Stimulated activated CD4-positive, alpha-beta T cell treated with anti-CD3 and anti-CD28 coated beads, Interleukin-12 subunit alpha, Interleukin-12 subunit beta, amount 100 ng/mL, for 48 hours (primary cell): ENCODE measurements around the gene SLC25A51.
"Not testable (repeated sequence)": the region's sequence is repeated elsewhere in the genome, so short reads cannot be mapped to it uniquely, and the experiment has no call there.

Experiments used
- DNase-seq, 3 donors: peaks; one replicate each; pipeline ENCODE4 v3.0.0-alpha.2; 2020; ENCODE audit warnings: low read depth in 2 of 3, low spot score in 1 of 3

Gene SLC25A51

DNA sequence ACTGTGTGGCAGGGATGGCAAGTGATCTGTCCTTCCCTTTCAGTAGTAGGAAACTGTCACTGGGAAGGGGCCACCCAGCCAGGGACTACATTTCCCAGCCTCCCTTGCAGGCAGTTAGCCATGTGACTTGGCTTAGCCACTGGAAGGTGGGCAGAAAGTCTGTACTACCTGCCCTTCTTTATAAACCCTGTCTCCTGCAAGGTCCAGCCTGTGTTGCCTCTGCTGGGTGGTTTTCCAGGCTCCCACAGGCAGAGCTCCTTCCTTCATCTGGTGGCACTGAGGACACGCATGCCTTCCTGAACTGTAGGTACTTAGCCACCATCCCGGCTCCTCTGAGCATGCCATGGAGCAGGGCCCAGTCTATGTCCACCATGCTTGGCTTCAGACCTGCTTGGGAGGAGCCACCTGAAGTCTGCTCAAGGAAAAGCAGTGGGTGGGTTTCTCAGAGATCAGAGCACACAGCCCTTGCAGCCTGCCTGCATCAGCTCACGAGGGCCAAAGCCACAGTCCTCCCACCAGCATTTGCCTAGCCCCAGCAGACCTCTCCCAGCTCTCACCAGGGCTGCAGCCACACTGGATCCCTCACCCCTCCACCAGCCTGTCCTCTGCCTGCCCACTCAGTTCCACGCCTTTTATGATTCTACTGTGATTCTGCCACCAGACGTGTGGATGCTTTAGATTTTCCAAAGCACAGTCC is 16.7 kb upstream of the SLC25A51 start:
- no peak for DNase-seq

DNA sequence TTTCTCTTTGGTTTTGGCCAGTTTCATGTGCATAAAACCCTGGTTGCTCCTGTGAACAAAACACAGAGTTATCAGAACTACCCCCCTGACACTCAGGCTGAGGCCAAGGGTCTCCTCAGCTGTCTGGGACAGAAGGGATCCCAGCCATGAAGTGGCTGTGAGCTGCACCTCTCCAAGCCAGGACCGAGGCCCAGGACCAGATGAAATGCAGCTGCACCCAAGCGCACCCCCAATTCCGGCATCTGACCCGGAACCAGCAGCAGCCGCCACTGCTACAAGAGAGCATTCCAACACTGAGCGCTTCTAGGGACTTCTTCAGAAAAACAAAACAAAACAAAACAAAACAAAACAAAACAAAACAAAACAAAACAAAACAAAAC is 16.0 kb upstream of the SLC25A51 start:
- DNase-seq = no peak

DNA sequence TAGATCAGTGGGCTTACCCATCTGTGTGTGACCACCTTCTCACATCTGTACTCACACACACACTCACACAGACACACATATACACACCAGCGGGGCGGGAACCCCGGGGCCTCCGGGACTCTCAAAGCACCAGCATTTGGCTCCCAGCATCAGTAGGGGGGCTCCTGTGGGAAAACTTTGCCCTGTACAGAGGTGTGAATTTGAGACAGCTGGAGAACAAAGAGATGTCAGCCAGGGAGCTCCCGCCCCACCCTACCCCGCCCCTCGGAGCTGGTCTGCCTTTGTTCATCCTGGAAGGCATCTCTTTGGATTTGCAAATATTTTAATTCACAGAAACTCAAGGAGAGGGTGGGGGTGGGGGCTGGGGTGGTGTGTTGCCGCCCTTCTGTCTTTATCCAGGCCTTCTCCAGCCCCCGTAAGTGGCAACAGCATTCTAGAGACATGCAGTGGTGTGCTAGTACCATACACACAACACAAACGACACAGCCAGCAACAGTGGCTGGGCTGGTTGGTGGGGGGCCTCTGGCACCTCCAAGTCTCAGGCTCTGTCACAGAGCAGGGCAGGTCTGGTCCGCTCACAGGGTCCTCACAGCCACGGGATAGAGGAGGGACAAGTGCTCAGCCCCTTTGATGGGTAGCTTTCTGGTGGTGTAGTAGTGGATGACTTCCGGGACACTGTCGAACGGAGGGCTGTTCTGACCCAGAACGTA is 15.5 kb upstream of the SLC25A51 start:
- no peak for DNase-seq

DNA sequence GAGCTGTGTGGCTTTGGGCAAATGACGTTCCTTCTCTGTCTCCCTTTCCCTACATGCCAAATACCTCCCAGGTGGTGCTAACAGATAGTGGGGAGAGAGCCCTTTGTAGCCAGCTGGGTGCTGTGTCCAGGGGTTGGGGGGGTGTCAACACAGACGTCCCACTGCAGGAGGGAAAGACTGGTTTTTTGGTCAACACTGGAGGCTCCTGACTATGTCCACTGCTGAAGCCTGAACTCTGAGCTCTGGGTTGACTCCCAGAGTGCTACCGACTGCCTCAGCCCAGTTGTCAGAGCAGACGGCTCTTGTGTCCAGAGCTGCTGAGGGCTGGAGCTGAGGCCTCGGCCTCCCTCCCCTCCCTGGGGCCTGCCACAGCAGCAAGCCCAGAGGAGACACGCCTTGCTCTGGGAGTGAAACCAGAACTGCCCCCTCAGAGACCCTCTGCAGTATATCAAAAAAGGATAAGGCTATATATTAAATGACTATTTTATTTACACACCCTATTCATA is 14.8 kb upstream of the SLC25A51 start:
- no peak for DNase-seq

DNA sequence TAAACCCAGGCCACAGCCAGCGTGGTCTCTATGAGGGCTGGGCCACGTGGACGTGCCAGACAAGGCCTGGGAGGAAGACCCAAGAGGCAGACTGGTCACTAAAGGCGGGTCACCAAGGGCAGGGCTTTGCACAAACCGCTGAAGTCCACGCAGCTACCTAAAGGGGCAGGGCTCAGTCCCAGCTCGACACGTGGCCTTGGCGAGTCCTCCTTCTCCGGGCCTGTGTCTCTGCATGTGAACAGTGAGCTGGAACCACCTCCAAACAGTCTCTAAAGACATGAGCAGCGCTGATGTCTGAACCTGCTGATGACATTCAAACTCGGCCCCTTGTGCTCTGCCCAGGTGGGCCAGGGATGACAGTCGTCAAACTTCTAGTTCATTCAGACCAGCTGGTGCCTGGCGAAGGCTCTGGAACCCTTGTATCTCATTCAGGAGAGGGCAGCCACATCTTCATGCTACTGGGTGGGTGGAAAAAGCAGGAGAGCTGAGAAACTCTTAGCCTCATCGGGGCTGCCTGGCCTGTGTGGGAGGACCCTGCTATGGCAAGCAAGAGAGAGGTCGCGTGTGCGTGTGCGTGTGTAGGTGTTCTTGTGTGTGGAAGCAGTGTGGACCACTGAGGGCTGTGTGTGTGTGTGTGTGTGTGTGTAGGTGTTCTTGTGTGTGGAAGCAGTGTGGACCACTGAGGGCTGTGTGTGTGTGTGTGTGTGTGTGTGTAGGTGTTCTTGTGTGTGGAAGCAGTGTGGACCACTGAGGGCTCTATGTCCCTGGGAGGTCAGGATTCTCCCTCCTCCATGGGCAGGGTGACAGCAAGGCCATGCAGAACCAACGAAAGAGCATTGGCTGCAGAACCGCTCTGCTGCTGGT is 14.1 kb upstream of the SLC25A51 start:
- no peak for DNase-seq

DNA sequence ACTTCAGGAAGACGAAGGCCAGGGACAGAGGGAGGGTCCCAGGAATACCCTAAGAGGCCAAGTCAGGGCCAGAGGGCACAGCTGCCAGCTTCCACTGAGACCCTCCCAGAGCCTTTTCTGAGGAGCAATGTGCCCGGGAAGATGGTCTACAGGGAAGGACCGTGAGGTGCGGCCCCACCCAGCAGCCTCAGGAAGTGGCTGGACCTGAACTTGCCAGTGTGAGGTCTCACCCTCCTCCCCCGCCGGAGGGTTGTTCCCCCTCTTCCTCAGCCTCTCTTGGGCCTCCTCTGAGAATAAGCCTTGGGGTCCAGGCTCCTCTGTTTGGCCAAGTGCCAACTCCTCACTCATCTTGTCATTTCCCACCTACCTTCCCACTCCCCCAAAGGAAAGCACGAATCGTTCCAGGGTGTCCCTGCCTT is 13.4 kb upstream of the SLC25A51 start:
- no peak for DNase-seq

DNA sequence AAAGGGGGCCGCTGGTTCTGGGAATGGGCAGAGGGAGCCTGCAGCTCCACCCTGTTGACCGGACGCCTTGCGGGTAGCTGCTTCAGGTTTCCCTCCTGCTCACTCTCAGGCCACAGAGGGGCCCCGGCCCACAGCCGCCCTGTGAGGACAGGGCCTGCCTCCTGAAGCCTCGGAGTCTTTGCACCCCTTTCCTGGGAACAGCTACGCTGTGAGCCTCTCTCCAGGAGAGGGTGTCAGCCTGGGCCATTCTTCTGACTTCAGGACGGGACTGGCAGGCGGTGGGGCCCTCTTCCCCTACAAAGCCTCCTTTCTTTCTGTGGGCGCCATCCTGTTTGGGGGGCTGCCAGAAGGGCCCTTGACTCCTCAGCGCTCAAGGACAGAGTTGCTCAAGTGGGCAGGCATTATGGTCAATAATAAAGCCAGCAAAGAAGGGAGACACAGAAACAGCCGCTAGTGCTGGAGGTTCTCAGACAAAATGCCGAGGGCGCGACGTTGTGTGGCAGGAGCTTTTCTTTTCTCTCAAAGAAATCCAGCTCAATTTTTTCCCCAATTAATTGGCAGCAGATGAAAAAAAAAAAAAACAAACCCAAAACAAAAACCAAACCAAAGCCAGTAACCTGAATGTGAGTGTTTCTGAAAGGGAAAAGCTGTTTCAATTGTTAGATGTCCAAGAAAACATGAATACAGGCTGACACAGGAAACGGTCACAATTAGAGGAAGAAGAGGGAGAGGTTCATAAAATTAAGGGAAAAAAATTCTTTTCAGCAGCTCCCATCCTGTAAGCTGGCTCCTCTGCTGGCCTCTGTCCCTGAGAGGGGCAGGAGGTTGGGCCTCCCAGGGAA is 12.8 kb upstream of the SLC25A51 start:
- DNase-seq = no peak

DNA sequence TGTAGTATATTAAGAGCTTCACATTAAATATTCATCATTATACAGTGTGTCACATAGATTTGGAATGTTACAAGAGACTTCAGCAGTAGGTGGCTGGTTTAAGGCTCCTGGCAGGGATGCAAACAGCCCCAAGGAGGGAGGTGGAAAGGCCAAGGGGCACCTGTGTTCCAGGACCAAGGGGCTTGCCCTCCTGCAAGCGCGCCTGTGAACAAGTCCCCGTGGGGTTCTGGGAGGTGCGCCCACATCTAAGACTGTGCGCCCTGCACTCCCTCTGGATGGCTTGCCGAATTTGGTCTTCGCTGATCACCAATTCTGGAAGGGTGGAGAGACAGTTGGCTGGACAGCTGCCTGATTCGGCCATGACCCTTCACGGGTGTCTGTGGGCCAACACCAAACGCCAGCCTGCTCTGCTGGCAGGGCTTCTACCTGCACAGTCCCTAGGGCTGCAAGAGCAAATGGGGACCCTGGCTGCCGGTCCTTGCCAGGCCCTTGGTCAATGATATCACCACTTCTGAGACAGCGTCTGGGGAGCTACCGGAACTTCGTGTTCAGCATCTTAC is 12.1 kb upstream of the SLC25A51 start:
- DNase-seq = no peak

DNA sequence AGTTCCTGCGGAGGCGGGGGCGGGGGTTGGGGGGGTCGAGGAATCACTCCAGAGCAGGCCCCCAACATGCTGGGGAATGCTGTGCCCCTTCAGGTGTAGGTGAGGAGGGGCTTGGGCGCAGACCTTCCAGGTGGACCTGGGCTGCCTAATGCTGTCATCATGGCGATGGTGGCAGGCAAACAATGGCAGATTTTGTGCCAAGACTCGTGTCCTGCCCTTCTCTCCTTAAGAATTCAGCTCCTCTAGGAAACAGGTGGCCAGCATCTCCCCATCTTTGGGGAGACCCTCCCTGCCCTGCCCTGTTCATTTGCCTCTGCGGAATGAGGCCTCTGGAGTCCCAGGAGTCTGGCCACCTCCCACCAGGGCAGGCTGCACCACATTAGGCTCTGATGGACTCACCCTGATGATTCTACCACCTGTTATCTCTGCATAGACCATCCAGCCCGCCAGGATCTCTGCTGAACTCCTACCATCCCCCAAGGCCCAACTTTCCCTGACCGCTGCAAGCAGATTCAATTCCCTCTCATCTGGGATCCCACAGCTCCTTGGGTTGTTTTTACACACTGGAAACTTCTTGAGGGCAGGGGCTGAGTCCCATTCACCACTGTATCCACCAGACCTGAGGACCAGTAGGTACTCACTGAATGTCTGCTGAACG is 10.9 kb upstream of the SLC25A51 start:
- DNase-seq = no peak

DNA sequence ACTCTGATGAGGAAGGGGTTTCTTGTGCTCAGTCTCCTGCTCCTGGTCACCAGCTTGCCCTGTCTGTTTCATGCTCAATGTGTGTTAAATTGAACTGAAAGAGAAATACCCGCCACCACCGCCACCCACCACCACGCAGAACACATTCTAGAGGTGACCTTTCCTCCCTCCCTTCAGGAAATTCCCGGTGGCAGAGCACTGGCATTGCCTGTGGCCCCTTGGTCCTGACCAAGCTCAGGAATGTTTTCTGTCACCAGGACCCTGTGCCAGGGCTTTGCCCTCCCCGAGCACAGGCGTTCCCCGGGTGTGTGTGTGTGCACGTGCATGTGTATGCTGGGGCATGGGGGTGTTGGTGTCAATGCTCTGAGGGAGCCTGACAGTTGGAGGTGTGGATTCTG is 10.2 kb upstream of the SLC25A51 start:
- DNase-seq = no peak

DNA sequence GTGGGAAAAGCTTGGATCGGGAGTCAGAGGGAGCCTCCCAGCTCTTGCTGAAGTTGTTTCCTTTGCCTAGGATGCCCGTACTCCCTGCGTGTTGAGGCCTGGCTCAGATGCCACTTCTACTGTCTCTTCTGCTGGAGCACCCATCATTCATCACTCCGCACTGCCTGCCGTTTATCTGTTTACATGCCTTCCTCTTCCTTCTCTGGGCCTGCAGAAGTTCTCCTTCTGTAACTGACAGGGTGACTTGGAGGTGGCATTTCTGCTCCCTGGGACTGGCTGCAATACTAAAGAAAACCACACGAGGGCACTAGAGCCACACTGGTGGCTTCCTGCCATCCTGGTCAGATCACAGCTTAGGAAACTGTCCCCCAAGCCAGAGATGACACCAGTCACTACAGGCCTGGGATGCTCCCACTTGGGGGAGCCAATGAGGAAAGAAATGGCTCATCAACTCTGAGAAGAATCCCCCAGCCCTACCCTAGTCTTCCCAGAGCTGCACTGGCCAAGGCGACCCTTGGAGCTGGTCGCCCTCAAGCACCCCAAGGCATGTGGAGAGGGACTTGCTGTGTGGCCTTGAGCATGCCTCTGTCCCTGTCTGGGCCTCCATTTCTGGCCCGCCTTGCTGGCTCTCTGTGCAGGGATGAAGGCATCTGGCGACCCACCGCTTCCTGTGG is 9.7 kb upstream of the SLC25A51 start:
- peak; percentile 65 to 93 (median 69) for DNase-seq

DNA sequence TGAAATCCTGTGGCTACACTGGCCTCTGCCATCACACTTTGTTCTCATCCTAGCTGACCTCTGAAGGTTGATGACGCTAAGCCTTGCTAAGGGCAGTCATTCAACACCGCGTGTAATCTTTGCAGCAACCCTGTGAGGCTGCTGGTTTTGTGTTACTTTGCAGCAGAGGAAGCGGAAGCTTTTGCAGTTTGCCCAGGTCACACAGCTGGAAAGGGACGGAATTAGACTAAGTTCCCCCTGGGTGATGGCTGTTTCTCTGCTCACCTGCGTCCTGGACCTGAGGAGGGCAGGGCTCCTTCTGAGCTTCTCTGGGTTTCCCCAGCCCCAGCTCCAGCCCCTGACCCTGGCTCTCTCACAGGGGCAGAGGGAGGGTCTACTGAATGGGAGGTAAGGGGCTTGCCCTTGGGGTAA is 7.3 kb upstream of the SLC25A51 start:
- DNase-seq = no peak

DNA sequence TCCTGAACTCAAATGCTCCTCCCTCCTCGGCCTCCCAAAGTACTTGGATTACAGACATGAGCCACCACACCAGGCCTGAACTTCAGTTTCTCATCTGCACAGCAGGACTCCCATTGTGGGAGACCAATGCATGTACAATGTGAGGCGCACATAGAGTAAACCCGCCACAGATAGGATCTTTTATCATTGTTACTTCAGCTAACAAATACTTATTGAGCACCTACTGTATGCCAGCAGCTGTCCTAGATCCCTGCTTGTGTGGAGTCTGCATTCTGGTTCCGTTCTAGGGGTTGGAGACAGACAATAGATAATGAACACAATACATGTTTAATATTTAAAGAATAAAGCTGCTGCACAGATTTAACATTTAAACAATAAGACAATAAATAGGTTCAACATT is 6.3 kb upstream of the SLC25A51 start:
- DNase-seq = no peak

DNA sequence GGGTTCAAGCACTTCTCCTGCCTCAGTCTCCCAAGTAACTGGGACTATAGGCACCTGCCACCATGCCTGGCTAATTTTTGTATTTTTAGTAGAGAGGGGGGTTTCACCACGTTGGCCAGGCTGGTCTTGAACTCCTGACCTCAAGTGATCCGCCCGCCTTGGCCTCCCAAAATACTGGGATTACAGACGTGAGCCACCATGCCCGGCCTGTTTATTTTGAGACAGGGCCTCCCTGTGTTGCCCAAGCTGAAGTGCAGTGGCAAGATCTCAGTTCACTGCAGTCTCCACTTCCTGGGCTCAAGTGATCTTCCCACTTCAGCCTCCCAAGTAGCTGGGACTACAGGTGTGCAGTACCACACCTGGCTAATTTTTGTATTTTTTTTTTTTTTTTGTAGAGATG is 5.9 kb upstream of the SLC25A51 start:
- not testable (repeated sequence) for DNase-seq

DNA sequence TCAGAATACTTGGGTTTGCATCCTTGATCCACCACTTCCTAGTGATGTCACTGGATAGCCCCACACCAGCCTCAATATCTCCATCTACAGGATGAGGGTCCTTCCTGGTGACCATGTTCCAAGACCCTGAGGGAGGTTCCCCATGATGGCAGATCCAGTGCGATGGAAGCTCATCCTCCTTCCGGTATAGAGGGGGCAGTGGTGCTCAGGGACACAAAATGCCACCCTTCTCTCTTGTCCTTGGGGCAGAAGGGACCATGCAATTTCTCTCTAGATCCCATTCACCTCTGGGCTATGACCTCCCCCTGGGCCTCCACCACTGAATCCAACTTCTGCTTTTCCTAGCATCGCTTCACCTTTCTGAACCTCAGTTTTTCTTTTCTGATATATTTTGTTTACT is 5.4 kb upstream of the SLC25A51 start:
- no peak for DNase-seq

DNA sequence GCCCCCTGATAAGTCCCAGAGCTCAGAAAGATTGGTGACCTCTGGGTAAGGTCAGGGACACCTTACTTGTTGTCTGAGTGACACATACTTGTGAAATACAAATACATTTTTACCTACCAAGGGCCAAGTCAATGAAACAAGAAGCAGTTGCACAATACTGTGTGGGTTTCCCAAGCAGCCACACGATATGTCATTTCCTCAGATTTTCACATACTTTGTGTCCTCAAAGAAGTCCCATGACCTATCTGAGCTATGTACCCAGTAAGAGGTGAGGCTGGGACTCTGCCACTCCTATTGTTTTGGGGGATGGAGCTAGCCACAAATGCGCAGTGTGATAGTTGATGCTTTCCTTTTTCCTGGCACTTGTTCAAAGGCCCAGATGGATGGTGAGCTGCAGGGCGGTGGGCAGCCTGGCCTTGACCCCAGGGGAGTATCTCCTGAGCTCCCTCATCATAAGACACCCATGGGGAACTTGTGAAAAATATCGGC is 4.8 kb upstream of the SLC25A51 start:
- DNase-seq = no peak

DNA sequence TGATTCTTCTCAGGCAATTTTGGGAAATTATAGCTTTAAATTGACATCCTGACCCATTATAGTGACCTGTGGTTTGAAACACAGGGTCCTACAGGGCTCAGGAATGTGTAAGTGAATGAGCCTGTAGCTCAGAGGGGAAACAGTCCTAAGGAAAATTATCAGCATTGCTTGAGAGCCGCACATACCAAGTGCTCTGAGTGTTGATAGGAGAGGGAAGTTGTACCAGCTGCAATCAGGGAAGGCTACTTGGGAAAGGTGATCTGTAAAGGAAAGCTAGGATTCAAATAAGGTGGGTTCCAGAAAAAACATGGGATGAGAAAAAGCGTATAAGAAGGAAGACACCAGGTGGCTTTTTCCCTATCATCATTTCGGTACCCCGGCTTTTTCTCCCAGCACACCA is 4.4 kb upstream of the SLC25A51 start:
- DNase-seq = no peak

DNA sequence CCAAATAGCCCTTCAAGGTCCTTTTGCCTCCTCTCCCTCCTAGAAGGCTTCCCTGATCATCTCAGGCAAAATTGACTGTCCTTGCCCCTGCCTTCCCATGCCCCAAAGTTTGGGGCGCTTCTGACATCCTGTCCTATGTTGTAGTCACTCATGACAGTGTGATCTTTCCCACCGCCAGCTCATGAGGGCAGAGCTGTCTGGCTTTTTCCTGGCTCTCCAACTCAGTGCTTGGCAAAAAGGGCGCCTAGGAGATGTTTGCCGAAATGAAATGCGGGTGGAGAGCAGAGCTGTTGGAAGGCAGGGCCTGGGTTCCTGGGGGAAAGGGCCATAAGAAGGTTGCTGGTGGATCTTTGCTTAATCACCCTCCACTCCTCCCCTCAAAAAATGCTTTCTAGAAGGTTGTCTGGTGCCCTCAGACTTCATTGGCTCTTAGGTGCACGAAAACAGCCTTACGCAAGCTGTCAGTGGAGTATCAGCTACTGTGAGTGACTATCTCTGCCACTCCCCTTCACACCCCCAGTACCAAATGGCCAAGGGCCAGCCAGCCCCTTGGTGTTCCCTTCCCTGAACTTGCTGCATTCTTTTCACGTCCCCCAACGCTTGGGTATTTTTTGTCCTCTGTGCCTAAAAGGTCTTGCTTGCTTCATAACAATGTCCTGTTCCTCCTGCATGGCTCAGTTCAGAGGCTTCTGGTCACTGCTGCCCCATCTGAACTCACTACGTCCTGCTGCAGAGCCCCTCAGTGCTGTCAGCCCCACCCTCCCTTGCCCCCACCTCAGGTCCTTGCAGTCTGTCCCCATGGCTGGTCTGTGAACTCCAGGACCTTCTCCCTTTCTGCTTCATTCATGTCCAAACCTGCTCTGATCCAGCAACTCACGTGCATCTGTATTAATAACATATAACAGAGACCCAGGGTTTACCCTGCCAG is 2.6 kb upstream of the SLC25A51 start:
- DNase-seq = no peak
